HG03558 (cell line): ENCODE results near the gene ZNF587B.
"Not testable (repeated sequence)": the region's sequence is repeated elsewhere in the genome, so short reads cannot be mapped to it uniquely, and the experiment has no call there.

Source experiments
- ATAC-seq: cut with Tn5 transposase; IDR thresholded peaks from one replicate; pipeline ENCODE4 v1.9.1; 2021; ENCODE audit warnings: moderate number of reproducible peaks; ENCODE audit not compliant: unreplicated experiment; ENCODE audit errors: extremely low read depth

ZNF587B gene

GRCh38 chr19:57830071-57830602 is at the start of gene ZNF587B:
ZNF587B (plus strand) TSS chr19:57830299; CDS start chr19:57830529, 230 bp downstream.
- no peak for ATAC-seq

GRCh38 chr19:57786286-57786685 is 43.8 kb upstream of the ZNF587B start:
- no peak for ATAC-seq

GRCh38 chr19:57786906-57787305 is 43.2 kb upstream of the ZNF587B start:
- ATAC-seq: no peak

- no peak for ATAC-seq
These were observed 41.9 kb upstream of the ZNF587B start for GRCh38 chr19:57788114-57788692.

- no peak for ATAC-seq
These were observed 40.8 kb upstream of the ZNF587B start for GRCh38 chr19:57789288-57789687.

GRCh38 chr19:57796580-57796979 is 33.5 kb upstream of the ZNF587B start:
- ATAC-seq: not testable (repeated sequence)

- no peak for ATAC-seq
These were observed 29.4 kb upstream of the ZNF587B start for GRCh38 chr19:57800696-57801095.

- no peak for ATAC-seq
These were observed 27.8 kb upstream of the ZNF587B start for GRCh38 chr19:57802269-57802668.

- ATAC-seq: no peak
These were observed 26.9 kb upstream of the ZNF587B start for GRCh38 chr19:57803265-57803593.

GRCh38 chr19:57803594-57804325 is 26.3 kb upstream of the ZNF587B start:
- ATAC-seq: no peak

GRCh38 chr19:57807541-57807940 is 22.6 kb upstream of the ZNF587B start:
- ATAC-seq: no peak

GRCh38 chr19:57810410-57811295 is 19.4 kb upstream of the ZNF587B start:
- not testable (repeated sequence) for ATAC-seq

GRCh38 chr19:57812226-57812625 is 17.9 kb upstream of the ZNF587B start:
- ATAC-seq: no peak

- ATAC-seq: not testable (repeated sequence)
These were observed 16.9 kb upstream of the ZNF587B start for GRCh38 chr19:57812975-57813820.

GRCh38 chr19:57813919-57814504 is 16.1 kb upstream of the ZNF587B start:
- no peak for ATAC-seq

GRCh38 chr19:57814505-57815246 is 15.4 kb upstream of the ZNF587B start, which contains the start of gene ZNF552:
ZNF552 (minus strand) TSS chr19:57814913; CDS start chr19:57814743, 170 bp downstream.
- peak; percentile 46 for ATAC-seq

GRCh38 chr19:57815247-57816075 is 14.6 kb upstream of the ZNF587B start:
- no peak for ATAC-seq

- no peak for ATAC-seq
These were observed 13.4 kb upstream of the ZNF587B start for GRCh38 chr19:57816652-57817051.
